Measurements from ENCODE around the gene CPT1B.

GRCh38 chr22:50537765-50538164, 40.5 kb downstream of the CPT1B start:
- TF ChIP-seq CTCF (IDR thresholded peaks at IDR 0.05): no peak
- TF ChIP-seq EZH2 (IDR thresholded peaks at IDR 0.05; ENCODE audit: borderline replicate concordance, insufficient read depth, low read depth, low read length, poor library complexity, severe bottlenecking): no peak
